Keratinocyte (primary cell): ENCODE data around the gene ELL.

ENCODE experiments used
- CTCF ChIP-seq, 3 experiments: IDR thresholded peaks in 1 of 3; conservative IDR thresholded peaks in 1 of 3; optimal IDR thresholded peaks in 1 of 3; 2 replicates in 2 of 3; 3 replicates in 1 of 3; pipeline versions ENCODE3 to v1.5.1; 2011; ENCODE audit warnings: low read length in 3 of 3, mild to moderate bottlenecking in 3 of 3, moderate library complexity in 2 of 3, control low read depth in 1 of 3, inconsistent platforms in 1 of 3; ENCODE audit not compliant: insufficient read depth in 2 of 3; ENCODE audit errors: extremely low read depth in 1 of 3
- EZH2 ChIP-seq: IDR thresholded peaks from one replicate; pipeline ENCODE4 v1.6.1; 2012; ENCODE audit warnings: inconsistent platforms, mild to moderate bottlenecking, low read length, moderate library complexity

- TF ChIP-seq CTCF (optimal IDR thresholded peaks at IDR 0.05 in 1 of 3, IDR thresholded peaks at IDR 0.05 in 1 of 3, conservative IDR thresholded peaks at IDR 0.05 in 1 of 3; ENCODE audit: extremely low read depth in 1 of 3, insufficient read depth in 2 of 3, low read length in 3 of 3) (no peak), EZH2 (no peak)
These were observed 36.3 kb upstream of the ELL start for GRCh38 chr19:18558202-18558555.
